HG02870 (cell line): Measurements from ENCODE around the gene H2AZ2.

Experiments used
- ATAC-seq: cut with Tn5 transposase; IDR thresholded peaks from one replicate; pipeline ENCODE4 v1.9.1; 2021; ENCODE audit warnings: mild to moderate bottlenecking, moderate library complexity; ENCODE audit not compliant: unreplicated experiment

H2AZ2 gene

DNA sequence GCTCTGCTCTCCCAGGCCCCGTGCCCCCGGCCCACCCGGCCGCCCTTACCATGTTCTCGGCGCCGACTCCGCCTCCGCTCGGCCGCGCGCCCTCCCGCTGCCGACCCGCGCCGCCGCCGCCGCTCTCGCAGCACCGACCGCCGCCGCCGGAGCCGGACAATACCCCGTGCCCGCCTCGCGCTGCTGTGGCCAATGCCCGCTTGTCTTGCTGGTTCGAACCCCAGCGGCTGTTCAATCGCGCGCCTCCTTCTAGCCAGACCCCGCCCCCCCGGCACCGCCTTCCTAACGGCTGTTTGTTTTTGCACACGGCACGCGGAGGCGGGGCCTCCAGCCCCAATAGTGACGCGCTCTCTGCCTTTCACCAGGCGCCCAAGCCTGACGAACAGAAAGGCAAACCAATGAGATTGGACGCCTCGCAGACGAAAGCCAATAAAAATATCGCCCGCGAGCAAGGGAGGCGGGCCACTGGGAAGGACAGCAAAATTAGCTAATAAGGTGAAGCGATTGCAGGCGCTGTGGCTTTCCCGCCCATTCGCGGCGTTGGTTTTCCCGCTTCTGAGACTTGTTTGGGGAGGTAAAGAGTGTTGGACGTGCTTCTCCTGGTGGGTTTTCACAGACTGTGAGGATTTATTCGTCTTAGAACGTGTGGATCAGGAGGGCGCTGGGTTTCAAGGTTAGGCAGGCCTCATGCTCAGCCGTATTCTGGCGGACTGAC, at the start of gene H2AZ2:
Gene H2AZ2 (minus strand): TSS at position 168 of the 715 bp plus-strand sequence. CDS start 116 bp downstream, at position 52.
- peak; percentile 83 for ATAC-seq

DNA sequence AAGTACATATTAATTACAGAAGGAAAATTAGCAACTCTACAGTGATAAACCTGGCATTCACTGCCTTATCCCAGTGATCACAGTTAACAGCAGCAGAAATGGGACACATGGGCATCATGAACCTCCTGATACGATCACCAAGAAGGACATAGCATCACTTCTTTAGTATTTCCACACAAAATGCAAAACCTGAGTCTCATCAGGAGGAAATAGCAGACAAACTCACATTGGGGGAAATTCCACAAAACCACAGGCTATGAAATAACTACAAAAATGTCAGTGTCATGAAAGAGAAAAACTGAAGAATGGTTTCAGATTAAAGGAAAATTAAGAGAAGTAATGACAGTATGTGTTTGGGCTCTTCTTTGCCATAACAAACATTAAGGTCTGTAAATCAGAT, 49.4 kb upstream of the H2AZ2 start:
- no peak for ATAC-seq

- ATAC-seq = no peak
Measured at GRCh38 chr7:44894888-44895580, 47.1 kb upstream of the H2AZ2 start.

DNA sequence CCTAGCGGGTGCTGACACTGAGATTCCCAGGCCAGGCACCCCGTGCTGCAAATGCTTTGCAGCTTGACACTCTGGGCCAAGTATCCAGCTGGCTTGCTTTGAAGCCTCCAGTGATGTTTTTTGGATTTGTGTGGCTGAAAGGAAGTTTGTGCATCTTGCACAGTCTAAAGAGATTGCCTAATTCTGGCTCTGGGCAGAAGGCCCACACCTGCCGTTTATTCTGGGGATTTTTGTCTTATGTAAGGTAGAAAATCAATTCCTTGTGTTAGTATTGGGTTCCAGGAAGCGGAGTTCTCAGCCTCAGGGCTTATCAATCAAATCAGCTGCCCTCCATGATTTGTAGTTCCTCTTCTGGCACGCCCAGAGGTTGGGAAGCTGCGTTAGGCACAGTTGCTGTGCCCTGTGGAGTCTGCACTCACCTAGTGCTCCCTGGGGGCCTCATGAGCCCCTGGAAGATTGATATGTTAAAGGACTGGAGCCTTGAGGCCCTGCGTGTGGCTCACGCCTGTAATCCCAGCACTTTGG, 45.9 kb upstream of the H2AZ2 start:
- no peak for ATAC-seq

DNA sequence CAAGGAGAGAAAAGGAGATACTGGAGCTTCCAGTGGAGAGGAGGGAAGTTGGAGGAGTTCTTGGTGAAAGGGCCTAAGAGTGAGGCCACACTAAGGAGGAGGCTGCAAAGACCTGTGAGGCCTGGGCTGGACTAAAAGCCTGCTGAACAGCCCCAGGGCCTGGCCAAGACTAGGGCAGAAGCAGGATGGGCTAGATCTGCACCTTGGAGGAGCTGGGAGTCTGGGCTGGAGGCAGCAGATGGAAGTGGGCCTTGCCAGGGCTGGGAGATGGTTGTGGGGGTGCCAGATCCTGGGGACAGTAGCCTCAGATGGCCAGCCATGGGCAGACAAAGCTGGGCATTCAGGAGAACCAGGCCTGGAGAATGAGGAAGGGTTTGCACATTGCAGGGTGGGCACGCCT, 43.9 kb upstream of the H2AZ2 start:
- ATAC-seq = no peak

- no peak for ATAC-seq
Measured at GRCh38 chr7:44891372-44891771, 43.5 kb upstream of the H2AZ2 start.

GRCh38 chr7:44889086-44889781, 41.3 kb upstream of the H2AZ2 start:
- no peak for ATAC-seq

DNA sequence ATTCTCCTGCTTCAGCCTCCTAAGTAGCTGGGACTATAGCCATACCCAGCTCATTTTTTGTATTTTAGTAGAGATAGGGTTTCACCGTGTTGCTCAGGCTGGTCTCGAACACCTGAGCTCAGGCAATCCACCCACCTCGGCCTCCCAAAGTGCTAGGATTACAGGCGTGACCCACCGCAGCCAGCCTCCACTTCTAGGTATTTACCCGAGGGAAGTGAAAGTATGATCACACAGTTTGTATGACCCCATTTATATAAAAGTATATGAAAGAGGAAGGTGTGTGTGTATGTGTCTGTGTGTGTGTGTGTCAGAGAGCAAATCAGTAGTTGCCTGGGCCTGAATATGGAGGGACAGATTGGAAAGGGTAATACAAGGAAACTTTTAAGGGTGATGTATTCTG, 39.4 kb upstream of the H2AZ2 start:
- no peak for ATAC-seq

GRCh38 chr7:44885394-44886317, 37.8 kb upstream of the H2AZ2 start, which contains the start of gene PURB:
Gene PURB (minus strand): TSS chr7:44885530. CDS start chr7:44885348, 182 bp downstream.
- ATAC-seq = peak; percentile 85

DNA sequence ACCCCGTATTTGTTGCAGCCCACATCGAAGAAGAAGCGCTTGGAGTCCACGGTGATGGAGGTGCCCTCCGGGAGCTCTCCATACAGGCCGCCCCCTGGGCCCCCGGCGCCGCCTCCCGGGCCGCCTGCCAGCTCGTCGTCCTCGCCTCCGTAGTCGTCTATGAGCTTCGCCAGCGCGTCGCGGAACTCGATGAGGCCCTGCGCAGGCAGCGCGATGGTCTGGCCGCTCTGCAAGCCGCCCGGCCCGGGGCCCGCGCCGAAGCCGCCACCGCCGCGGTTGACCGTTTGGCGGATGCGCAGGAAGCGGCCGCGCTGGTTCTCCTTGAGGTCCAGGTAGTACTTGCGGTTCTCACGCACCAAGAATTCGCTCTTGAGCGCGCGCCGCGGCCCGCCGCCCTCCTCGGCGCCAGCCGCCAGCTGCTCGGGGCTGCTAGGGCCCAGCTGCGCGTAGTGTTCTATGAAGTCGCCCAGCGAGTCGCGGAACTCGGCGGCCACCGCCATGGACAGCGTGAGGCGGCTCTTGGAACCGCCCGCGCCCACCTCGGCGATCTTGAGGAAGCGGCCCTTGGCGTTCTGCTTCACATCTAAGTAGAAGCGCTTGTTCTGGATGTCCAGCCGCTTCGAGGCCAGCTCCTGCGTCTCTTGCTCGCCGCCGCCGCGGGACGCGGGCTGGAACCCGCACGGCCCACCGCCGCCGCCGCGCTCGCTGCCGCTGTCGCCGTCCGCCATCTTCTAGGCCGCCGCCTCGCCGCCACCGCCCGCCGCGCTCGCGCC, 36.9 kb upstream of the H2AZ2 start:
- peak; percentile 19 for ATAC-seq

DNA sequence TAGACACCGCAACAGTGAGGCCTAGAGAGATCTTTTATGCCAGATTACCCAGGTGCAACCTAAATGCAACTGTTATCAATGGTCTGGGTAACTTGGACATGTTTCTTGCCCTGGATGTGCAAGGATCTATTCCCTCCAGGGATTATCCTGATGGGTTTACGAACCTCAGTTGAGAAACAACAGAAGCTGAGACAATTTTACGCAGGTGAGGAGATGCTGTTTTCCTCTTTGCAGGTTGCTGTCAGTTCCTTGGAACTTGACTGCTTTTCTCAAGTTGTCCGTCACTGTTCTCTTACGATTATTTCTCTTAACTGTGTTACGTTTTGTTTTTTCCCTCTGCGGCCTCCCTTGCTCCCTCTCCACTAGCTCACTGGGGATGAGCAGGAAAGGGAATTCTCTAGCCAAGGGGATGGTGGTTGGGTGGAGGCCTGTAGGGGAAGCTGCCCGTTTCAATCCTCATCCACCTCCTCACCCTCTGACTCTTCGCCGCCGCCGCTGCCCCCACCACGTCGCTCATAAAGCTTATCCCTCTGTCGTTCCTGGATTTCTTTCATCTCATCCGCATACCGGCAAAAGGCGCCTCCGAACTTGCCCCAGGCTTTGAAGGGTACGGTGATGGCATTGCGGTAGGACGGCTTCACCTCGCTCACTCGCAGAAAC, 36.2 kb upstream of the H2AZ2 start:
- ATAC-seq = no peak

- no peak for ATAC-seq
Measured at GRCh38 chr7:44882899-44883298, 35.0 kb upstream of the H2AZ2 start.

GRCh38 chr7:44881610-44882009, 33.7 kb upstream of the H2AZ2 start:
- no peak for ATAC-seq

DNA sequence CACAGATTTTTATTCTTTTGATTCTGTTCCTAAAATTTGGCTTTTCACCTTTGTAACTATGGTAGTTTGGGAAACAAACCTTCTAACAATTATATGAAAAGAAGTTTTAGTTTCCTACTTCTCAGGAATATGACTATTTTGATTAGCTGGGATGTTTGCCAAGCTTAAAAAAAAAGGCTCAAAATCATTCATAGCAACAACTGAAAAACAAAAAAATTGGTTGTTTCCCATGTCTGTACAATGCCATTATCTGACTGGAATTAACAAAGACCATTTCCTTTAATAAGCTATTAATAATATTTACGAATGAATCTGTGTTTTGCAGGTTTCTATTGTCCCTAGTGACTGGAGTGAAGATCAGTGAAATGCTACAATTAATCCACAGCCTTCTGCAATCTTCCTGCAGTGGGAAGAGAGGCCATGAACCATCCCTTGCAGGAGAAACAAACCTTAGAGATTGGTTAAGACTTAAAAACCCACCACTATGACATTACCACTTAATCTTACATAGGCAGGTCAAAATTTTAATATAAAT, 33.2 kb upstream of the H2AZ2 start:
- no peak for ATAC-seq

GRCh38 chr7:44880317-44881018, 32.6 kb upstream of the H2AZ2 start:
- no peak for ATAC-seq

- ATAC-seq = no peak
Measured at GRCh38 chr7:44876393-44876792, 28.5 kb upstream of the H2AZ2 start.

DNA sequence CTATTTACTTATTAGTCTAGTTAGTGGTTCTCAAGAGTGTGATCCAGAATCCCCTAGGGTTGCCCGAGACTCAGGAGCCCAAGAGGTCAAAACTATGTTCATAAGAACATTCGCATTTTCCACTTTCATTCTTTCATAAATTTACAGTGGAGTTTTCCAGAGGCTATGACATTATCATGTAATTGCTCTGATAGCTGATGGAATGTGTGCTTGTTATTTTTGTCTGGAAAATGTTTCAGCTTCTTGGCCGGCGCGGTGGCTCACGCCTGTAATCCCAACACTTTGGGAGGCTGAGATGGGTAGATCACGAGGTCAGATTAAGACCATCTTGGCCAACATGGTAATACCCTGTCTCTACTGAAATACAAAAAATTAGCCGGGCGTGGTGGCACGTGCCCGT, 27.4 kb upstream of the H2AZ2 start:
- ATAC-seq = no peak

- ATAC-seq = no peak
Measured at GRCh38 chr7:44872787-44873186, 24.9 kb upstream of the H2AZ2 start.
